IPS DF 4.7 (cell line): ENCODE results near the gene LDLRAD1.
"Not testable (repeated sequence)": the region's sequence is repeated elsewhere in the genome, so short reads cannot be mapped to it uniquely, and the experiment has no call there.

Experiments
- DNase-seq: peaks from one replicate; pipeline ENCODE4 v3.0.0-alpha.2; 2013; ENCODE audit warnings: low spot score; ENCODE audit errors: extremely low read depth

LDLRAD1 gene

GRCh38 chr1:54016343-54017282 is 1.4 kb downstream of the LDLRAD1 start:
- no peak for DNase-seq

- no peak for DNase-seq
Measured at GRCh38 chr1:54014009-54014629, 3.9 kb downstream of the LDLRAD1 start.

DNA sequence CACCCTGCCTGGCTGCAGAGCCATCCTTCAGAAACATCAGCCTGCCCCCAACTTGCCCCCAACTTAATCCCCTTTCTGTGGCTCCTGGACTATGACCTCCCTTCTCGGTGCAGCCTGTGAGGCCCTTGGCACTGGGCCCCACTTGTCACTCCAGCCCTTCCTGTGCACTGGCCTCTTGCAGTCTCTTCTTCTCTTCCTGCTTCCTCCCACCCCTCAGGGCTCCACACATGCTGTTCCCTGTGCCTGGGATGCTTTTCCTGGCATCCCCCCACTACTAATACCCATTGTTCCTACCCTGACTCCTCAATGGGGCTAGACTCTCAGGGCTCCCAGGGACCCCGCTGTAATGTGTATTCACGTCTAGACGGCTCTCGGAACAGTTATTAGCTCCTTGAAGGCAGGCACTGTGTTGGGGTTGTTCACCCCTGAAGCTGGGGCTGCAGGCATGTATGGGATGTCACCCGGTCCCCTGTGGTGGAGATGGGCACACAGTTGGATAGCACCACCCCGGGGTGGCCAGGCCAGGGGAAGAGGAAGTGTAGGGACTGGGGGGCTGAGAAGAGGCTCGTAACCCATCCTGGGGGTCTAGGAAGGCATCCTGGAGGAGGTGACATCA is 4.5 kb downstream of the LDLRAD1 start:
- DNase-seq = no peak

DNA sequence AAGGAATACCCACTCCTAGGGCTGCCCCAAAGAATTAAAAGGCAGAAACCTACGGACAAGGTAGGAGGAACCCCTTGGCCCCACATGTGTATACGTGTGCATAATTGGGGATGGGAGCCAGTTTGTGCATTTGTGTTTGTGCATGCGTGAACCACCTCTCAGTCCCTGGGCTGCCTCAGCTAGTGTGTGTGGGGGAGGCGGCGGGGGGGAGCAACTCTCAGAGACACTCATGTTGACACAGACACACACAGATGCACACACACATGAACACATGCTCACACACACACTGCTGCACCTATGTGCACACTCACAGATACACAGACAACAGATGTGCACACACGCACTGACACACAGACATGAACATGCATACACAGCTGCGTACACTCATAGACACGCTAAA is 5.1 kb downstream of the LDLRAD1 start:
- DNase-seq = no peak

DNA sequence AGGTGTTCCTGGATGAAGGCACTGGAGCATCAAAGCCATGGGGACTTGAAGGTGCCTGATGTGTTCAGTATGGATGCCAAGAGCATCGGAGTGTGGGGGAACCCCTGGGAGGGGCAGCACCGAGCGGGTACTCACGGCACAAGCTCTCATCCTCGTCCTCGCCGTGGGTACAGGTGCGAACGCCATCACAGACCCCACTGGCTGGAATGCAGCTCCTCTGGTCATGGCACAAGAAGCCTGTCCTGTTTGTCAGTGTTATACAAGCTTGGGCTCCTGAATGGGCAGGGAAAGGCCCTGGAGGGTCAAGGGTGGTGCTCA is 6.0 kb downstream of the LDLRAD1 start:
- DNase-seq = no peak

DNA sequence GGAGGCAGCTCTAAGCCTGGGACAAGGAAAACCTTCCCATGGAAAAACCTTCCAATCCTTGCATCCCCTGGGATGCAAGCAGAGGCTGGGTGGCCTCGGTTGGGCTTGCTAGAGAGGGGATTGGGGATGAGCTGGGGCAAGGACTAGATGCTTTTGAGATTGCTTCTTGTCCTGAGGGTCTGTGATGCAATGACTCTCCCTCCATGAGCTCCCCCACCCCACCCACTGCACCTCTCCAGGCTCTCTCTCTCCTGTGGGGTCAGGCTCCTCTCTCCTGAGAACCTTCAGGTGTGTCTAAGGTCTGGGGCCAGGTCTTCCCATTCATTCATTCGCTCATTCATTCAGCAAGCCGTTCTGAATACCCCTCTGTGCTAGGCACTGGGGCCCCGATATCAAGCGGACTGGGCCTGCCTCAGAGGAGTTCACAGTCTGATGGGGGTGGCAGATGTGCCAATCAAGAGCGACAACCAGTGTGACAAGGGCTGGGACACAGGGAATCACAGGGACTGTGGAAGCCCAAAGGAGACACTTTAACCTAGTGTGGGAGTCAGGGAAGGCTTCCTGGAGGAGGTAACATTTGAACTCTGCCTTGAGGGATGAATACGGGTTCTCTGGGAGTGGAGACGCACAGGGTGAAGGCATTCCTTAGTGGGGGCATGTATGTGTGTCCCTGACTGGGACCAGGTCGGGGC is 6.5 kb downstream of the LDLRAD1 start:
- no peak for DNase-seq

DNA sequence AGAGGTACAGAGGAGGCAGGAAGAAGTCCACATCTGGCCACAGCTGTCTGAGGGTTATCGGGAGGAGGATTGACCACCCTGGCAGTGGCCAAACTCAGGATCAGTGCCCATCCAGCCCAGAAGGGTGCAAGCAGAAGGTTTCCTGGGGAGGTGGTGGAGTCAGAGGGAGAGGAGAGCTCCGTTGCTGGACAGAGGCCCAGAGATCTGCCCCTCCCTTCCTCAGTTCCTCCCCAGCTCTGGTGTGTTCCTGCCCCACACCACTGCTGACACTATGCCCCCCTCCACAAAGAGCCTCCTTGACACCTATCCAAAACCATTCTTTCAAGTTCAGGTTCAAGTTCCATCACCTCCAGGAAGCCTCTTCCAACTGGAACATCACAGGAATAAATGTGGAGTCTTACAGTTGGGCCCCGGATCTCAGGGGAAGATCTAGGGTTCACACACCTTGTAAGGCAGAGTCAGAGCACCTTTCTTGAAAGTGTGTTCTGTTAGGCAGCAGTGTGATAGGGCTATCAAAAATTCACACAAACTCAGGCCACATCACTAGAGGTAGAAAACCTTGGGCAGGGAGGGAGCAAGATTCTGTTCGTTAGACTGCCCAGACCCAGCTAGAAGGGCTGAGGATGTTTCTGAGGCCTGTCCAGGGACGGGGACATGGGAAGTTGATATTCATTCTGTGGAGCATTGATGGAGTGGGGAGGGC is 7.4 kb downstream of the LDLRAD1 start:
- DNase-seq = no peak

DNA sequence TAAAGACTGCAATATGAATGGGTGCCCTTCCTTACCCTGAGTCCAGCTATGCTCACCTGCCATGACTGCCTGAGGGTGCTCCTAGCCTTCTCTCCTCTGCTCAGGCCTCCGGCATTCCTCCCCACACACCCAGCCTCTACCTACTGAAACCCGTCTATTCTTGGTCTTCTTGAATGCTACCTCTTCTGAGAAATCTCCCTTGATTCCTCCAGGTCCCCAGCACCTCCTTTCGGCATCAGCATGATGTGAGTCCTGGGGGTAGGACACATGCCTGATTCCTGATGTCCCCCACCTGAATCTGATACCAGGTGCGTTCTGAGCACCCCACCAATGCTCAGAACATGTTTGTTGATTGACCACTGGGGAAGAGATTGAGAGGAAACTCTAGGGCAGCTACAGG is 8.6 kb downstream of the LDLRAD1 start:
- DNase-seq = no peak

DNA sequence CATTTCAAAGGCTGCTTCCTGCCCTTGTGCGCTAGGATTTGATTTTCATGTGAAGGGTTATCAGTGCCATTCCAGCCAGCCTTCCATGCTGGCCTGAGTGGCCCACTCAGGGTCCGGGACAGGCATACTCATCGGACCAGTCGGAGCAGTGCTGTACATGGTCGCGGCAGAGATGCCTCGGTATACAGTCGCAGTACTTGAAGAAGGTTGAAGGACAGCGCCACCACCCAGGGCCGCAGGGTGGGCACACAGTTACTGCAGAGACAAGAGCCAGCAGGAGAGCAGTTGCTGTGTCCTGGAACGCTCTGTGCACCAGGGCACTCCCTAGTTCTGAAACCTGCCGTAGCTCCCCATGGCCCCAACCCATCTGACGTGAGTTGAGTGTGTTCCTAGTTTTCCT is 9.1 kb downstream of the LDLRAD1 start:
- DNase-seq = no peak

DNA sequence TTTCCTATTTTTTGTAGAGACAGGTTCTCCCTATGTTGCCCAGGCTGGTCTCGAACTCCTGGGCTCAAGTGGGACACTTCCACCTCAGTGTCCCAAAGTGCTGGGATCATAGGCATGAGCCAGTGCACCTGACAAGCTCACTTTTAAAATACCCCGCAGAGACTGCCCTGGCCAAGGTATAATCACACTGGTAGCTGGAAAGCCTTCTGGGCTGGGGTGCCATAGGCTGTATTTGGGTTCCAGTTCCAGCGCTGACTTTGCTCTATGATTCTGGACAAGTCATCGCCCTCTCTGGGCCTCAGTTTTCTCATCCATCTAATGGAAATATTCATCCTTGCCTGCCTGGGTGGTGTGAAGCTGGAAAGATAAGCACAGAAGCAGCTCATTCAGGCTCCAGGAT is 10.4 kb downstream of the LDLRAD1 start:
- DNase-seq = no peak

- DNase-seq = no peak
Measured at GRCh38 chr1:54006508-54006907, 11.5 kb downstream of the LDLRAD1 start.

GRCh38 chr1:54004481-54005049 is 13.4 kb downstream of the LDLRAD1 start:
- DNase-seq = no peak

DNA sequence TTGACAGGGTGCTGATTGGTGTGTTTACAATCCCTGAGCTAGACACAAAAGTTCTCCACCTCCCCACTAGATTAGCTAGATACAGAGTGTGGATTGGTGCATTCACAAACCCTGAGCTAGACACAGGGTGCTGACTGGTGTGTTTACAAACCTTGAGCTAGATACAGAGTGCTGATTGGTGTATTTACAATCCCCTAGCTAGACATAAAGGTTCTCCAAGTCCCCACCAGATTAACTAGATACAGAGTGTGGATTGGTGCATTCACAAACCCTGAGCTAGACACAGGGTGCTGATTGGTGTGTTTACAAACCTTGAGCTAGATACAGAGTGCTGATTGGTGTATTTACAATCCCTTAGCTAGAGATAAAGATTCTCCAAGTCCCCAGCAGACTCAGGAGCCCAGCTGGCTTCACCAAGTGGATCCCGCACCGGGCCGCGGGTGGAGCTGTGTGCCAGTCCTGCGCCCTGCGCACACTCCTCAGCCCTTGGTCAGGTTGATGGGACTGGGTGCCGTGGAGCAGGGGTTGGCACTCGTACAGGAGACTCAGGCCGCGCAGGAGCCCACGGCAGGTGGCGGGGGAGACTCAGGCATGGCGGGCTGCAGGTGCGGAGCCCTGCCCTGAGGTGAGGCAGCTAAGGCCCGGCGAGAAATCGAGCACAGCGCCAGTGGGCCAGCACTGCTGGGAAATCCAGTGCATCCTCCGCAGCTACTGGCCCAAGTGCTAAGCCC is 14.1 kb downstream of the LDLRAD1 start:
- not testable (repeated sequence) for DNase-seq

- no peak for DNase-seq
Measured at GRCh38 chr1:54003249-54003646, 14.7 kb downstream of the LDLRAD1 start.

GRCh38 chr1:54002544-54003248 is 15.3 kb downstream of the LDLRAD1 start:
- DNase-seq = no peak

- no peak for DNase-seq
Measured at GRCh38 chr1:54001591-54001990, 16.4 kb downstream of the LDLRAD1 start.

GRCh38 chr1:53999920-54000319 is 18.1 kb downstream of the LDLRAD1 start:
- no peak for DNase-seq

DNA sequence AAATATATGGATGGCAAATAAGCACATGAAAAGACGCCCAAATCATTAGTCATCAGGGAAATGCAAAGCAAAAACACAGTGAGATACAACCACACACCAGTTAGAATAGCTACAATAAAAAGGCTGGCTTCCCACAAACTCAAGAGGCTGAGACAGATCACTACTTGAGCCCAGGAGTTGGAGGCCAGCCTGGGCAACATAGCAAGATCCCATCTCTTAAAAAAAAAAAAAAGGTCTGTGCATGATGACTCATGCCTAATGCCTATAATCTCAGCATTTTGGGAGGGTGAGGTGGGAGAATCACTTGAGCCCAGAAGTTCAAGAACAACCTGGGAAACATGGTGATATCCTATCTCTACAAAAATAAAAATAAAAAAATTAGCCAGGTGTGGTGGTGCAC is 19.8 kb downstream of the LDLRAD1 start:
- no peak for DNase-seq

DNA sequence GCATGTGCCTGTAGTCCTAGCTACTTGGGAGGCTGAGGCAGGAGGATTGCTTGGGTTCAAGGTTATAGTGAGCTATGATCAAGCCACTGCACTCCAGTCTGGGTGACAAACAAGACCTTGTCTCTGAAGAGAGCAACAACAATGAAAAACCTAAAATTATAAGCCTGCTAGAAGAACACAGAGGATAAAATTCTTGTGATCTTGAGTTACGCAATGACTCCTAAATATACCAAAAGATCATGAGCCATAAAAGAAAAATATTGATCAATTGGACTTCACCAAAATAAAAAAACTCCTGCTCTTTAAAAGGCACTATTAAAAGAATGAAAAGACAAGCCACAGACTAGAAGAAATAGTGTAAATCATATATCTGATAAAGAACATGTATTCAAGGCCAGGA is 22.3 kb downstream of the LDLRAD1 start:
- no peak for DNase-seq

DNA sequence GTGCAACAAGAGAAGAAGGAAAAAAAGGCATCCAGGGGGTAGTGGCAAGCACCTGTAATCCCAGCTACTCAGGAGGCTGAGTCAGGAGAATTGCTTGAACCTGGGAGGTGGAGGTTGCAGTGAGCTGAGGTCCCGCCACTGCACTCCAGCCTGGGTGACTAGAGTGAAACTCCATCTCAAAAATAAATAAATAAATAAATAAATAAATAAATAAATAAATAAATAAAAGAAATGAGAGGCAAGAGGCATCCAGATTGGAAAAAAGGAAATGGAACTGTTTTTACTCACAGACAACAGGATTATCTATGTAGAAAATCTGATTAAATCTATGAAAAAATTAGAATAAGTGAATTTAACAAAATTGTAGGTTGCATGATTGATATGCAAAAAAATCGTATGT is 23.5 kb downstream of the LDLRAD1 start:
- not testable (repeated sequence) for DNase-seq
